Effector memory CD8-positive, alpha-beta T cell (primary cell): Measurements from ENCODE around the gene SPSB3.
A peak's percentile ranks its signal among the peaks of the same experiment; 100 is the strongest.

Source experiments
- ATAC-seq: fragments of 150-1000 bp; cut with Tn5 transposase; replicated peaks from 2 replicates; pipeline ENCODE4 v1.10.0; 2021; ENCODE audit warnings: mild to moderate bottlenecking, moderate library complexity
- DNase-seq, 3 experiments: peaks; one replicate each; pipeline ENCODE4 v3.0.0; 2021
- H3K27ac Mint-ChIP-seq, 2 donors: one replicate each; pipeline ENCODE4 v1.8.0; 2022; ENCODE audit warnings: mild to moderate bottlenecking in 2 of 2, mixed read lengths in 2 of 2, moderate library complexity in 2 of 2
- H3K27me3 Mint-ChIP-seq, 2 donors: one replicate each; pipeline ENCODE4 v1.8.0; 2022; ENCODE audit warnings: mixed read lengths in 2 of 2
- H3K36me3 Mint-ChIP-seq: one replicate; pipeline ENCODE4 v1.8.0; 2022; ENCODE audit warnings: mild to moderate bottlenecking, moderate library complexity, mixed read lengths; ENCODE audit not compliant: insufficient read depth
- H3K4me1 Mint-ChIP-seq, 2 donors: one replicate each; pipeline ENCODE4 v1.8.0; 2022; ENCODE audit warnings: low read depth in 2 of 2, mixed read lengths in 2 of 2
- H3K4me3 Mint-ChIP-seq, 2 donors: one replicate each; pipeline ENCODE4 v1.8.0; 2022; ENCODE audit warnings: mild to moderate bottlenecking in 2 of 2, mixed read lengths in 2 of 2, moderate library complexity in 2 of 2
- H3K9me3 Mint-ChIP-seq, 2 donors: one replicate each; pipeline ENCODE4 v1.8.0; 2022; ENCODE audit warnings: mixed read lengths in 2 of 2

The SPSB3 gene

DNA sequence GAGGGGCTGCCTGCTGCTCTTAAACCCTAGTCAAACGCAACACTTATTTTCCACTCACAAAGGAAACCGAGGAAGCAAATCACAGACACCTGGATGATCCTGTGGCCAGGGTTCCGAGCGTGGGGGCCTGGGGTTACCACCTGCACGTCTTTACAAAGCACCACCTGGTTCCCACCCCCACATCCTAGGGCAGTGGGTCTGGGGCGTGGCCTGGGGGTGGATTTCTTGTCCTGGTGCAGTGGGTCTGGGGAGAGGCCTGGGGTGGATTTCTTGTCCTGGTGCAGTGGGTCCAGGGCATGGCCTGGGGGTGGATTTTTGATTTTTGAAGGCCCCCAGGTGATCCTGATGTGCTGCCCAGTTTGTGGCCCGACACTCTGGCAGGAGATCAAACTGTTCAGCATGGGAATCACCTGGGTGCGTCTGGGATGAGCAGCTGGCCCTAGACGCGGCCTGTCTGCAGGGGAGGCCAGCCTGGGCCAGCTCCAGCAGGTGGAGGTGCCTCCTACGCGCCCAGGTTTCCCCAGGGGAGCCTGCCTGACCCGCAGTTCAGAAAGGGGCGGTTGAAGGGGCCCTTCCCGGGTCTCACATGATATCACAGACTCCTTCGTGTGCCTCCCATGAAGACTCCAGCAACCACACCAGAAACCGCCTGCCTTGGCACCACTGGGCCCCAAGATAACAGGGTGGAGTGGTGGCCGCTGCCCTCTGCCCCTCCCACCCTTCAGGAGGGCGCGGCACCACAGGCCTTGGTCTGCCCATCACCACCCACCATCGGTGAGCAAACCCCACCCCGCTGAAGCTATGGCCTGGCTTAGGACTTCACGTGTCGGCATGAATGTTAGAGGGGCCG, 38.0 kb upstream of the SPSB3 start:
- ATAC-seq (no peak), DNase-seq (no peak)
- H3K27me3 Mint-ChIP-seq = no peaks in the 10 kb centered on the region
- no peak overlapping the region for H3K27ac Mint-ChIP-seq
- H3K4me3 Mint-ChIP-seq = no peak overlapping the region
- H3K36me3 Mint-ChIP-seq = peaks cover 27% of the 10 kb centered on the region
- no peaks in the 10 kb centered on the region for H3K9me3 Mint-ChIP-seq
- peaks cover 6 to 13% of the 10 kb centered on the region in 2 donors for H3K4me1 Mint-ChIP-seq

DNA sequence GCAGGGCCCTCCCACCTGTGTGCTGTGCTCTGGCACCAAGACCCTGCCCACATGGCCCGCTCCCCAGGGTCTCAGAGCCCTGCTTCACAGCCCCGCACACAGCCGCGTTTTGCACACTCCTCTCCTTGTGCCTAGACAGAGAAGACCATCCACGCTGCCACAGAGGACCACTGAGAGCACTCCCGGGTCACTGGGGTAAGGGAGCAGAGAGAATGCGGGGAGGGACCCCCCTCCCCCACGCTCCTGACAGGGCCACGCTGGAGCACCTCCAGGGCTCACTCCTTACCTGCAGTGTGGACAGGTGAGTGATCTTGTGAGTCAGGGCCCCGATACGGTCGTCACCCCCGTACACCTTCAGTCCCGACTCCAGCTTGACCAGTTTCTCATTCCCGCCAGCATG, 37.2 kb upstream of the SPSB3 start:
- H3K27ac Mint-ChIP-seq = peak overlapping the region in 1 of 2 donors; percentile 65
- peaks cover 29% of the 10 kb centered on the region for H3K36me3 Mint-ChIP-seq
- no peak overlapping the region for H3K4me3 Mint-ChIP-seq
- peaks cover 4 to 10% of the 10 kb centered on the region in 2 donors for H3K4me1 Mint-ChIP-seq
- H3K9me3 Mint-ChIP-seq = no peaks in the 10 kb centered on the region
- H3K27me3 Mint-ChIP-seq = no peaks in the 10 kb centered on the region
- DNase-seq = no peak
- no peak for ATAC-seq

DNA sequence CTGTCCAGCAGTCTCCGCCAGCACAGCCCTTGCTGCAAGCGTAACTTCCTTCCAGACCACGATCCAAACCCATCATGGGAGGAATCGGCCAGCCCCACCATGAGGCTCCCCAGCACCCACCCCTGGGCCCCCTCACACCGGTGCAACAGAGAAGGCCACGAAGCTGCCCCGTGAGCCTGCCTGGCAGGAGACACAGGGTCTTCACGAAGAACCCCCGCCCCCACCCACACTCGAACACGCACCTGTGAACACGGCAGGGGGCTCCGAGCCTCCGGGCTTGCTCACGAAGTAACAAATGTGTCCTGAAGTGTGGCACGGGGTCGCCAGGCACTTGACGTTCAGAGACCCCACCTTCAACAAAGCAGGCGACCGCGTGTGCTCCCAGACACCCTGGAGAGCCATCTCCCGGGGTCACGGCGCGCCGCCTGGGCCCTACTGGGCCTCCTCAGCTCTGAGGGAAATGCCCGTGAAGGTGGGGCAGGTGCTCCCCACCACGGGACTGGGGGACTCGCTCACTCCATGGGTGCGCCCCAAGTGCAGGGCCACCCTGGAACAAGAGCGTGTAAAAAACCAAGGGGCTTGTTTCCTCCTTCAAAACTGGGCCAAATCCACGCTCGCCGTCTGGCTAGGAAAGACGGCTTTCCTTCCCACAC, 36.6 kb upstream of the SPSB3 start:
- H3K36me3 Mint-ChIP-seq = peaks cover 31% of the 10 kb centered on the region
- no peaks in the 10 kb centered on the region for H3K27me3 Mint-ChIP-seq
- H3K4me1 Mint-ChIP-seq = peaks cover 2 to 7% of the 10 kb centered on the region in 2 donors
- no peak for DNase-seq
- no peak for ATAC-seq
- H3K27ac Mint-ChIP-seq = no peak overlapping the region
- no peak overlapping the region for H3K4me3 Mint-ChIP-seq
- no peaks in the 10 kb centered on the region for H3K9me3 Mint-ChIP-seq

DNA sequence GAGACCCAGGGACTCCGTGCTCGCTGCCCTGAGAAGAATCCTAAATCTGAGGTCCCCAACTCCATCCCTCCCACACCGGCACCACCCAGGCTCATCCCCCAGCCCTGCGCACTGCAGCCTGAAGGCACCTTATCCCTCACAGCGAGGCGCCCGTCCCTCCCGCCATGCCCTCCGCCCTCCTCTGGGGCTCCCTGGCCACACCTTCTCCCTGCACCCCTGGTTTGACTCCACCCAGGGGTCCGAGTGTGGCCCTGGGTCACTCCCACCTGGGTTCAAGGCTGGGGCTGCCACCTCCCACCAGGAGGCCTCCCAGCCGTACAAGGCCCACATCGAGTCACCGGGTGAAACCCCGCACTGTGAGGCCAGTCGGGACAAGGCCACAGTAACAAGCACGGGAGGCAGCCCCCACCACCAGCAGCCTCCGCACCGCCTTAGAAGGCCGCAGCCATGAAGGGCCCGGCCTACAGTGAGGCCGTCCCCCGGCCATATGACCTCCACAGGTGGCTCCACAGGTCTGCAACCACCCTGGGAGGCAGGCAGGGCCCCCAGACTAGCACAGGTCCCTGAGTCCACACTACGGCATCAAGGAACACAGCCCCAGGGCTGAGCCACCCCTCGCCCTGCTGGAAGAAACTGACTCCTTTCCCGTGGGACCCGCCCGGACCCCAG, 36.0 kb upstream of the SPSB3 start:
- Mint-ChIP-seq H3K36me3 (peaks cover 35% of the 10 kb centered on the region), H3K9me3 (no peaks in the 10 kb centered on the region), H3K27ac (no peak overlapping the region), H3K27me3 (no peaks in the 10 kb centered on the region), H3K4me3 (no peak overlapping the region), H3K4me1 (peaks cover 2 to 6% of the 10 kb centered on the region in 2 donors)
- DNase-seq = no peak
- no peak for ATAC-seq

DNA sequence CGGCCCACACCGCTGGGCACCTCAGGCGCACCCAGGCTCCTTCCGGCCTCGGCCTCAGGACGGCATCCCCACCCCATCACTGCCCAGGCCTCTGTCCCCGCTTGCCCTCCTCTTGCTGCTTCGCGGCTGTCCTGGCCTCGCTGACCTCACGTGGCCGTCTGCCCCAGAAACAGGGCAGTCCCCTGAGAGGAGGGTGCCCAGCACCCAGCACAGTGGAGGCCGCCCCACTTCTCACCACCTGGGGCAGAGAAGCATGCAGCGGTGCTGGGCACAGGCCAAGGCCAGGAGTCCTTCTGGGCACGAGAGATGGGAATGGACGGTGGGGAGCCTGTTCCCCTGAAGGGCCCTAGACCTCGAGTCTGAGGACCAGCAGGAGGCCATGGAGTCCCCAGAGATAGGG, 35.3 kb upstream of the SPSB3 start:
- H3K9me3 Mint-ChIP-seq = no peaks in the 10 kb centered on the region
- ATAC-seq (no peak), DNase-seq (no peak)
- H3K4me3 Mint-ChIP-seq = no peak overlapping the region
- H3K4me1 Mint-ChIP-seq = peaks cover 6 to 9% of the 10 kb centered on the region in 2 donors
- no peak overlapping the region for H3K27ac Mint-ChIP-seq
- H3K36me3 Mint-ChIP-seq = peaks cover 39% of the 10 kb centered on the region
- H3K27me3 Mint-ChIP-seq = no peaks in the 10 kb centered on the region

DNA sequence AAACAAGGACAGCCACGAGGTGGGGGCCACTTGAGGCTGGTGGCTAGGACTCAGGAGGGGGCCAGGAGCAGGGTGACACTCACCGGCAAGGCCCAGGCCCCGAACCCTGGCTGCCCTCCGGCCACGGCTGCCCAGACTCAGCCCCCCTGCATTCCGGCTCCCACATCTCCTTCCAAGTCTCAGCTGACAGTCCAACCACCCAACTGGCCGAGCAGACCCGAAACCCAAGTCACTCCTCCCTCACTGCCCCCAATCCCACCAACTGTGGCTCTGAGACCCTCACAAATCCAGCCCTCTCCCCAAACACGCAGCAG, 34.9 kb upstream of the SPSB3 start:
- H3K27ac Mint-ChIP-seq = no peak overlapping the region
- H3K9me3 Mint-ChIP-seq = no peaks in the 10 kb centered on the region
- peaks cover 43% of the 10 kb centered on the region for H3K36me3 Mint-ChIP-seq
- H3K27me3 Mint-ChIP-seq = no peaks in the 10 kb centered on the region
- H3K4me3 Mint-ChIP-seq = no peak overlapping the region
- DNase-seq = no peak
- no peak for ATAC-seq
- peaks cover 6% of the 10 kb centered on the region in 2 donors for H3K4me1 Mint-ChIP-seq

DNA sequence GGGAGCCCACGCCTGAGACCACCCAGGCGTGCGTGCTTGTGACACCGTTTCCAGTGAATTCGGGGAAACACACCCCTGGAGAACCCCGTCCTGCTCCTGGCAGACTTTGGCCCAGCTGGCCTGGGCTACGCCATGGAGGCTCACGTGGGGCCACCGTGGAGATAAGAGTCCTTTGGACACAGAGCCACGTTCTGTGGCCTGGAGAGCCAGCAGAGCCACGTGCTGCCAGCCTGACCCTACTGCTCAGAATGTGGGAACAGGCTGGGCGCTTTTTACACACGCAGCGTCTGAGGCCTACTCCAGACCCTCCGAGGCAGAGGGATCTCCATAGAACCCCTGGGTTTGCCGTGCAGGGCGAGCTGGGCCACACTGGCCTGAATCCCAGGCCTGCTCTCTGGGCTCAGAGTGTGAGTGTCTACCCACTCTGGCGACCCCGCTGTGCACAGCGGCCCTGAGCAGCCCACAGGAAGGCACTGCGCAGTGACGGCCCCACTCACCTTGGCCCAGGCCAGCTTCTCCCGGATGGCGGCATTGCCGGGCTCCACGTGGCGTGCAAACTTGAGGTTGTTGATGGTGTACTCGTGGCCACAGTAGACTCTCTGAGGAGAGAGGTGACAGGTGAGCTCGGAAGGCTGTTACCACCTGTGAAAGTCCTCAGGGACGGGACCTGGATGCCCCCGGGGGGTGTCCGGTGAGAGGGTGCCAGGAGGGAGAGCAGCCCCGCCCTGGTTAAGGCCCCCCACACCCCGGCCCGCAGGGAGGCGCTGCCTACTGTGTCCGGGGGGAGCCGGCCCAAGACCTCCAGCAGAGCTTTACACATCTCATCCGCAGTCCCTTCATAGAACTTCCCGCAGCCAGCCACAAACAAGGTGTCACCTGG, 34.3 kb upstream of the SPSB3 start:
- no peaks in the 10 kb centered on the region for H3K9me3 Mint-ChIP-seq
- no peak for ATAC-seq
- H3K4me3 Mint-ChIP-seq = no peak overlapping the region
- no peak for DNase-seq
- no peak overlapping the region for H3K27ac Mint-ChIP-seq
- H3K36me3 Mint-ChIP-seq = peaks cover 47% of the 10 kb centered on the region
- H3K4me1 Mint-ChIP-seq = peaks cover 6% of the 10 kb centered on the region in 2 donors
- no peaks in the 10 kb centered on the region for H3K27me3 Mint-ChIP-seq

DNA sequence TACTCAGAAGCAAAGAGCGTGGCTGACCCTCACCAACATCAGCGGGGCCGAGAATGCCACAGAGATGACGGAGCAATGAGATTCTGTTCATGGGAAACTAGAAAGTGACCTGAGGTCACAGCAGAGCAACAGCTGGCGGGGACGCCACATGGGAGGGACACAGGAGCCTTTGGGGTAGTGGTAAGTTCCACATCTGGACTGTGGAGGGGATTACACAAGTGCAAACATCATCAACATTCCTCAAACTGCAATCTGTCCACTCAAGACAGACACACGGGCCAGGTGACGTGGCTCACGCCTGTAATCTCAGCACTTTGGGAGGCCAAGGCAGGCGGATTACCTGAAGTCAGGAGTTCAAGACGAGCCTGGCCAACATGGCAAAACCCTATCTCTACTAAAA, 33.1 kb upstream of the SPSB3 start:
- DNase-seq = no peak
- H3K27ac Mint-ChIP-seq = no peak overlapping the region
- H3K36me3 Mint-ChIP-seq = peaks cover 47% of the 10 kb centered on the region
- peaks cover 6% of the 10 kb centered on the region in 2 donors for H3K4me1 Mint-ChIP-seq
- no peak overlapping the region for H3K4me3 Mint-ChIP-seq
- H3K9me3 Mint-ChIP-seq = no peaks in the 10 kb centered on the region
- ATAC-seq = no peak
- no peaks in the 10 kb centered on the region for H3K27me3 Mint-ChIP-seq

DNA sequence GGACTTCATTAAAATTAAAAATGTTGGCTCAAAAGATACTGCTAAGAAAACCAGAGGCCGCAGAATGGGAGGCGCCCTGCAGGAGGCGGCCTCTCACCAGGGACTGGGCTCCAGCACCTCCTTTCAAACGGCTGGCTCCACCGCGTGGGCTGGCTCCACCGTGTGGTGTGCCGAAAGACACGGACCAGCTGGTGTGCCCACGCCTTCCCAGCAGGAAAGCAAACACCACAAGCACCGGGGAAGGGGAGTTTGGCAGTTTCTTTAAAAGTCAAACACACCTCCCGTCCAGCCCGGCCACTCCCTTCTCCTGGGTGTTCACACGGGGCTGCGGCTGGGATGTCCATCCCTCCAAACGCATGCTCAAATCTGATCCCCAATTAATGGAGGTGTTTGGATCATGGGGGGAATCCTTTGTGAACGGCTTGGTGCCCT, 30.4 kb upstream of the SPSB3 start:
- H3K4me1 Mint-ChIP-seq = peaks cover 4 to 6% of the 10 kb centered on the region in 2 donors
- ATAC-seq (peak; percentile 61), DNase-seq (no peak)
- H3K4me3 Mint-ChIP-seq = no peak overlapping the region
- no peaks in the 10 kb centered on the region for H3K27me3 Mint-ChIP-seq
- H3K27ac Mint-ChIP-seq = peak overlapping the region; percentile 15 to 19
- H3K36me3 Mint-ChIP-seq = peaks cover 52% of the 10 kb centered on the region
- no peaks in the 10 kb centered on the region for H3K9me3 Mint-ChIP-seq

DNA sequence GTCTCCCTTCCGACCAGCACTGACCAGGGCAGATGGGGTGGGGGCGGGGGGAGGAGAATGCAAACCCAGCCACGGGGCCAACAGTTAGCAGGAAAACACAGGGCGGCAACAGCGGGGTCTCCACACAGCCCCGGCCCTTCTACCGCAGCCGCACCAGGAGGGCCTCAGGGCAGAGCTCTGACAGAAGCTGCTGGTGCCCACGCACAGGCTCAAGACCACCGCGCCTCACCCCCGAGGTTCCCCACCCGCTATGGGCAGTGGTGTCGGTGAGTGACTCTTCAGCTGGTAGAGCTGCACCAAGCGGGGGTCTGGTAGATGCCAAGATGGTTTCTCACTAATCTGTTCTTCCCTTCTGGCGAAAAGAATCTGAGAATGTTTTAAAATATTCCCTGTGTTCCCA, 28.2 kb upstream of the SPSB3 start:
- Mint-ChIP-seq H3K27ac (no peak overlapping the region), H3K27me3 (no peaks in the 10 kb centered on the region), H3K9me3 (no peaks in the 10 kb centered on the region), H3K4me3 (no peak overlapping the region), H3K4me1 (peaks cover 4 to 6% of the 10 kb centered on the region in 2 donors), H3K36me3 (peaks cover 48% of the 10 kb centered on the region)
- DNase-seq (no peak), ATAC-seq (no peak)

DNA sequence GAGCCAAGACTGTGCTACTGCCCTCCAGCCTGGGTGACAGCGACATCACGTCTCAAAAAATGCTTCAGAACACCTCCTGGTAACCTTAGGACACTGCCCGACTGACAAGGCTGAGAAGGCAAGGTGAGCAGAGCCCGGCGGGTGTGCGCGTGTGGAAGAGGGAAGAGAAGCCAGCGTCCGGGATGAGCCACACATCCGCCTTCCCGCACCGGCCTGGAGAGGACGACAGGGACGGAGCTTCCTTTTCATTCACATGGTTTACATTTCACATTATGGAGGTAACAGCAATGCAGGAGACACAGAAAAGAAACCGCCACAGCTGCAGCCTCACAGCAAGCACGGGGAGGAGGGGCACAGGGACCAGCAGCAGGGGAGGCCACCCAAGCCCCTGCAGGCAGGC, 27.7 kb upstream of the SPSB3 start:
- ATAC-seq (no peak), DNase-seq (no peak)
- no peak overlapping the region for H3K27ac Mint-ChIP-seq
- H3K27me3 Mint-ChIP-seq = no peaks in the 10 kb centered on the region
- H3K4me3 Mint-ChIP-seq = no peak overlapping the region
- no peaks in the 10 kb centered on the region for H3K9me3 Mint-ChIP-seq
- H3K36me3 Mint-ChIP-seq = peaks cover 44% of the 10 kb centered on the region
- H3K4me1 Mint-ChIP-seq = peaks cover 4 to 6% of the 10 kb centered on the region in 2 donors

DNA sequence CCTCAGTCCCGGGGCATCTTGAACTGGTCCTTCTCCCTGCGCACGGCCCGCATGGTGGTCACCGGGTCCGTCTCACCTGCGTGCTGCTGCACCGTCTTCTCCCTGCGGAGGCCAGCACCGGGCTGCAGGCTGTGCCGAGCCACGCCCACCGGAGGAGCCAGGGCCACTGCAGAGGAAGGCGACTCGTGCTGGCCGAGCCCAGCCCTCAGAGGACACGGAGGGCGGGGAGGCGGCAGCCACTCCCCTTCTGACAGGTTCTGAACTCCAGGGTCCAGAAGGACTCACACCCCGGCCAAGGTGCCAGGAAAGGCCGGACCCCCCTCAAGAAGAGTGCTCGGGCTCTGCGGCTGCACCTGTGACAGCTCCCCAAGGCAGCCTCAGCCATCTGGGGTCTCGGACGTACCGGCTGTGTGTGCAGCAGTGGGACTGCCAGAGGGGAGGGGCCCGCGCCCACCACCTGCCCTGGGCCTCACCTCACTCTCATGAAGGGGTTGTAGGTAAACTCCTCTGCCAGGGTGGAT, 27.0 kb upstream of the SPSB3 start:
- Mint-ChIP-seq H3K27ac (no peak overlapping the region), H3K36me3 (peaks cover 38% of the 10 kb centered on the region), H3K9me3 (no peaks in the 10 kb centered on the region), H3K4me3 (no peak overlapping the region), H3K4me1 (peaks cover 4 to 6% of the 10 kb centered on the region in 2 donors), H3K27me3 (no peaks in the 10 kb centered on the region)
- no peak for DNase-seq
- no peak for ATAC-seq

DNA sequence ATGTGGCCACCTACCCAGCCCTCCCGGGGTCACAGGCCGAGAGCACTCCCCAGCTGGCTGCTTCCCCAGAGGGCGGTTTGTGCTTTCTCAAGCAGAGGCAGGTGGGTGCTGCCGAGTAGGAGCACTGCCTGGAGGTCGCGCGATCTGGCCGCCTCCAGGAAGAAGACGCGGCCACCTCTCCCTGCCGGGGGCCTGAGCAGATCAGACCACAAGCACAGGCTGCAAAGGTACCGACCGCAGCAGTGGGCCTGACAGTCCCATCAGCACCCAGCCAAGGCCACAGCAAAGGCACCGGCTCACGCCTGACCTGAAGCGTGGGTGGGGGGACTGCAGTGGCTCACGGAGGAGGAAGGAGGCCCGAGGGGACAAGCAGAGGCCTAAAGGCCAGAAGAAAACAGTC, 26.3 kb upstream of the SPSB3 start:
- H3K4me3 Mint-ChIP-seq = no peak overlapping the region
- H3K27ac Mint-ChIP-seq = no peak overlapping the region
- DNase-seq (no peak), ATAC-seq (no peak)
- peaks cover 4 to 6% of the 10 kb centered on the region in 2 donors for H3K4me1 Mint-ChIP-seq
- no peaks in the 10 kb centered on the region for H3K27me3 Mint-ChIP-seq
- no peaks in the 10 kb centered on the region for H3K9me3 Mint-ChIP-seq
- H3K36me3 Mint-ChIP-seq = peaks cover 32% of the 10 kb centered on the region
